ENCODE data around the gene SYCE1. TPM values are rescaled to one million over a fixed set of nuclear protein-coding genes. Genes with fewer than 3 reads are reported as not detected.

The SYCE1 gene
- total and polyA plus RNA-seq, 2 of the 8 experiments (the other 6 are each of a cell fraction or from before 2014, with no cell fraction given), result not detected

- Histone ChIP-seq H3K18ac (ENCODE audit: extremely low read depth, low read length) (no peak overlapping the region), H2BK15ac (ENCODE audit: low read length) (no peak overlapping the region), H2BK120ac (replicated peaks; ENCODE audit: low read depth, low read length) (no peak overlapping the region), H3K9me3 (ENCODE audit: insufficient read depth in 2 of 2, low read depth in 1 of 2, low read length in 1 of 2) (peaks cover 50 to 52% of the 10 kb centered on the region in 2 experiments), H4K5ac (ENCODE audit: insufficient read length, low read depth, low read length) (no peak overlapping the region), H3K27ac (ENCODE audit: low read depth, low read length) (no peak overlapping the region), H3K27me3 (replicated peaks in 1 of 4; ENCODE audit: control insufficient read depth in 3 of 4, extremely low read depth in 1 of 4, insufficient read depth in 3 of 4, low read length in 3 of 4) (no peaks in the 10 kb centered on the region), H3K23ac (ENCODE audit: insufficient read length) (no peak overlapping the region), H2BK5ac (ENCODE audit: low read depth, low read length) (no peak overlapping the region), H4K8ac (ENCODE audit: extremely low read depth, insufficient read depth, low read length) (no peak overlapping the region), H3K4me1 (replicated peaks in 1 of 4; ENCODE audit: control insufficient read depth in 3 of 4, insufficient read depth in 4 of 4, low read length in 3 of 4) (no peaks in the 10 kb centered on the region), H3K79me1 (ENCODE audit: low read depth, low read length) (no peaks in the 10 kb centered on the region), H3K56ac (replicated peaks; ENCODE audit: insufficient read length, low read depth, low read length) (no peak overlapping the region), H2AFZ (ENCODE audit: low read length) (no peak overlapping the region), H2AK5ac (ENCODE audit: low read depth, low read length) (no peak overlapping the region), H4K20me1 (replicated peaks in 1 of 2; ENCODE audit: control insufficient read depth in 1 of 2, insufficient read depth in 2 of 2, low read length in 2 of 2) (no peaks in the 10 kb centered on the region), H3K23me2 (ENCODE audit: low read depth, low read length) (no peaks in the 10 kb centered on the region), H4K91ac (replicated peaks; ENCODE audit: insufficient read length, low read length) (no peak overlapping the region), H3K4me2 (ENCODE audit: insufficient read depth in 1 of 2, low read depth in 2 of 2, low read length in 2 of 2) (no peak overlapping the region), H3K4me3 (ENCODE audit: extremely low read depth in 1 of 4, insufficient read depth in 2 of 4, low read depth in 3 of 4, low read length in 4 of 4) (no peak overlapping the region), H3K9ac (replicated peaks in 1 of 4; ENCODE audit: extremely low read depth in 1 of 4, low read depth in 3 of 4, low read length in 3 of 4) (no peak overlapping the region), H3K14ac (ENCODE audit: insufficient read length) (no peak overlapping the region), H3K79me2 (ENCODE audit: control insufficient read depth in 1 of 2, insufficient read depth in 2 of 2, low read length in 2 of 2) (no peaks in the 10 kb centered on the region), H2BK20ac (ENCODE audit: low read length) (no peak overlapping the region), H3K4ac (replicated peaks; ENCODE audit: insufficient read length, low read depth, low read length) (no peak overlapping the region), H2BK12ac (ENCODE audit: low read depth, low read length) (no peak overlapping the region), H3K36me3 (ENCODE audit: control insufficient read depth in 2 of 4, insufficient read depth in 4 of 4, low read length in 3 of 4) (no peaks in the 10 kb centered on the region; a peak in 1 of 8 replicates)
- CTCF ChIA-PET (ENCODE audit: partially characterized antibody), result no interaction called here
- POLR2A ChIA-PET (ENCODE audit: partially characterized antibody), result no interaction called here
- TF ChIP-seq POU5F1 (IDR thresholded peaks at IDR 0.05; ENCODE audit: low read depth, low read length), result no peak
- TF ChIP-seq BCL11A (IDR thresholded peaks at IDR 0.05; ENCODE audit: low read depth in 2 of 2, low read length in 2 of 2), result no peak
- TF ChIP-seq TAF1 (IDR thresholded peaks at IDR 0.05; ENCODE audit: low read depth, low read length), result no peak
- TF ChIP-seq KDM4A (IDR thresholded peaks at IDR 0.05; ENCODE audit: low read depth, low read length, severe bottlenecking), result no peak
- TF ChIP-seq GTF2F1 (IDR thresholded peaks at IDR 0.05; ENCODE audit: borderline replicate concordance, low read depth, low read length), result no peak
- no peak for TF ChIP-seq TBP (IDR thresholded peaks at IDR 0.05; ENCODE audit: low read depth, low read length)
- TF ChIP-seq SP4 (IDR thresholded peaks at IDR 0.05; ENCODE audit: low read length), result no peak
- TF ChIP-seq POLR2A (IDR thresholded peaks at IDR 0.05; ENCODE audit: control extremely low read depth in 1 of 2, low read depth in 2 of 2, low read length in 2 of 2), result no peak
- no peak for TF ChIP-seq POLR2AphosphoS5 (IDR thresholded peaks at IDR 0.05; ENCODE audit: low read depth, low read length)
- no peak for TF ChIP-seq CHD1 (IDR thresholded peaks at IDR 0.05; ENCODE audit: low read depth, low read length)
- TF ChIP-seq CREB1 (IDR thresholded peaks at IDR 0.05), result no peak
- TF ChIP-seq SAP30 (IDR thresholded peaks at IDR 0.05; ENCODE audit: insufficient read depth, insufficient replicate concordance, low read length), result no peak
- TF ChIP-seq CBX5 (IDR thresholded peaks at IDR 0.05; ENCODE audit: low read depth, low read length), result no peak
- TF ChIP-seq ASH2L (IDR thresholded peaks at IDR 0.05; ENCODE audit: low read length), result no peak
- TF ChIP-seq TAF7 (optimal IDR thresholded peaks at IDR 0.05; ENCODE audit: borderline replicate concordance, low read depth, low read length), result no peak
- no peak for TF ChIP-seq CBX8 (IDR thresholded peaks at IDR 0.05; ENCODE audit: borderline replicate concordance, low read depth, low read length)
- 59% methylated on average over 4 of the region's 4 CpGs; no CpG with 5 or more reads in 1 of the 2 experiments for WGBS, 2 experiments (ENCODE audit: extremely low coverage in 1 of 2, insufficient coverage in 1 of 2, insufficient read length in 1 of 2, insufficient replicate concordance in 2 of 2, low coverage in 1 of 2, low lambda C conversion rate in 2 of 2, missing lambda C conversion rate in 1 of 2)
- FAIRE-seq (no peak), DNase-seq (ENCODE audit: low read depth in 1 of 2, low spot score in 2 of 2) (no peak)
Measured at GRCh38 chr10:133516057-133516456, 49.3 kb downstream of the SYCE1 start.

Data from H1 (cell line).